Neural cell (in vitro differentiated cells): Measurements from ENCODE around the gene SLC35E4. TPM values are rescaled to one million over a fixed set of nuclear protein-coding genes. Genes with fewer than 3 reads are reported as not detected.

Experiments used
- H2AFZ ChIP-seq: fragments of 200-600, 300-800 bp; sonication (generic), shearing (Covaris generic); 2 replicates; pipeline ENCODE4 v1.6.0; 2014; ENCODE audit warnings: low read depth, mild to moderate bottlenecking, antibody characterized with exemption, low read length, moderate library complexity
- H3F3A ChIP-seq: fragments of 200-600 bp; shearing (Covaris generic); 2 replicates; pipeline ENCODE4 v1.6.1; 2016; ENCODE audit warnings: mild to moderate bottlenecking, moderate library complexity, mixed read lengths, antibody characterized with exemption, low read length; ENCODE audit not compliant: insufficient read depth, poor library complexity, severe bottlenecking
- H3K27ac ChIP-seq: fragments of 200-600, 300-800 bp; sonication (generic), shearing (Covaris generic); 2 replicates; pipeline ENCODE4 v1.5.1; 2014; ENCODE audit warnings: mild to moderate bottlenecking, low read length, moderate library complexity
- H3K27me3 ChIP-seq: fragments of 300-800, 200-600 bp; sonication (generic), shearing (Covaris generic); 2 replicates; pipeline ENCODE4 v1.6.0; 2014; ENCODE audit warnings: mild to moderate bottlenecking, low read depth, low read length, moderate library complexity; ENCODE audit not compliant: insufficient read depth
- H3K36me3 ChIP-seq: fragments of 300-800, 200-600 bp; sonication (generic), shearing (Covaris generic); 2 replicates; pipeline ENCODE4 v1.5.1; 2014; ENCODE audit warnings: mild to moderate bottlenecking, antibody characterized with exemption, low read length, moderate library complexity; ENCODE audit not compliant: insufficient read depth
- H3K4me2 ChIP-seq: fragments of 300-800, 200-600 bp; sonication (generic), shearing (Covaris generic); 2 replicates; pipeline ENCODE4 v1.6.0; 2014; ENCODE audit warnings: mild to moderate bottlenecking, low read length
- H3K4me3 ChIP-seq: fragments of 300-800, 200-600 bp; sonication (generic), shearing (Covaris generic); 2 replicates; pipeline ENCODE4 v1.5.1; 2014; ENCODE audit warnings: mild to moderate bottlenecking, low read length, moderate library complexity
- H3K79me2 ChIP-seq: fragments of 200-600 bp; shearing (Covaris generic); replicated peaks from 2 replicates; pipeline ENCODE4 v1.6.0; 2014; ENCODE audit warnings: mild to moderate bottlenecking, low read length, moderate library complexity; ENCODE audit not compliant: insufficient read depth
- H3K9ac ChIP-seq: fragments of 300-800, 200-600 bp; sonication (generic), shearing (Covaris generic); 2 replicates; pipeline ENCODE4 v1.6.1; 2016; ENCODE audit warnings: mild to moderate bottlenecking, low read length, mixed read lengths
- H3K9me2 ChIP-seq: fragments of 200-600 bp; shearing (Covaris generic); 2 replicates; pipeline ENCODE4 v1.6.1; 2016; ENCODE audit warnings: mild to moderate bottlenecking, low read length, mixed read lengths; ENCODE audit not compliant: insufficient read depth
- H3K9me3 ChIP-seq: fragments of 200-600, 300-800 bp; sonication (generic), shearing (Covaris generic); 2 replicates; pipeline ENCODE4 v1.6.1; 2016; ENCODE audit warnings: mild to moderate bottlenecking, mixed run types, low read length, moderate library complexity, mixed read lengths
- H4K20me1 ChIP-seq: fragments of 200-600 bp; shearing (Covaris generic); 2 replicates; pipeline ENCODE4 v1.6.1; 2016; ENCODE audit warnings: mild to moderate bottlenecking, mixed run types; ENCODE audit not compliant: insufficient read depth
- EP300 ChIP-seq: fragments of 450-650 bp; conservative IDR thresholded peaks from 2 replicates; pipeline ENCODE4 v1.6.1; 2014; ENCODE audit warnings: antibody characterized with exemption, mild to moderate bottlenecking, moderate library complexity; ENCODE audit not compliant: poor library complexity, severe bottlenecking
- EZH2 ChIP-seq: fragments of 200-600, 300-800 bp; shearing (Covaris generic), sonication (generic); IDR thresholded peaks from 2 replicates; pipeline ENCODE4 v1.6.1; 2014; ENCODE audit warnings: antibody characterized with exemption, low read length, borderline replicate concordance, mild to moderate bottlenecking; ENCODE audit not compliant: insufficient read depth, poor library complexity, severe bottlenecking
- MXI1 ChIP-seq: fragments of 450-650 bp; conservative IDR thresholded peaks from 2 replicates; pipeline ENCODE4 v1.6.1; 2014; ENCODE audit warnings: antibody characterized with exemption, mild to moderate bottlenecking; ENCODE audit not compliant: poor library complexity, severe bottlenecking
- POLR2AphosphoS5 ChIP-seq: IDR thresholded peaks from 2 replicates; pipeline ENCODE4 v1.6.1; 2012
- RAD21 ChIP-seq: fragments of 450-650 bp; conservative IDR thresholded peaks from 2 replicates; pipeline ENCODE4 v1.6.1; 2014; ENCODE audit warnings: antibody characterized with exemption, mild to moderate bottlenecking, moderate library complexity
- SMC3 ChIP-seq: fragments of 450-650 bp; conservative IDR thresholded peaks from 2 replicates; pipeline ENCODE4 v1.6.1; 2014; ENCODE audit warnings: antibody characterized with exemption, mild to moderate bottlenecking, moderate library complexity; ENCODE audit not compliant: poor library complexity
- TAF1 ChIP-seq: IDR thresholded peaks from 2 replicates; pipeline ENCODE4 v1.6.1; 2012; ENCODE audit warnings: low read depth
- polyA plus RNA-seq: library from polyadenylated mRNA; depleted of rRNA; stranded (reverse); fragments of >200 nt; gene quantifications from 2 replicates; pipeline ENCODE4 v1.2.3, GENCODE V29; 2014
- TF ChIP-seq, protein P1 (sequence below): fragments of 450-650 bp; IDR thresholded peaks from 2 replicates; pipeline ENCODE4 v1.5.1; 2014; ENCODE audit warnings: antibody characterized with exemption, mild to moderate bottlenecking, moderate library complexity; ENCODE audit not compliant: poor library complexity, severe bottlenecking
- TF ChIP-seq, protein P2 (sequence below): IDR thresholded peaks from 2 replicates; pipeline ENCODE4 v1.6.1; 2012; ENCODE audit warnings: borderline replicate concordance

SLC35E4 gene
- polyA plus RNA-seq, 1 donor from 2014 or later: 5.5 TPM

DNA sequence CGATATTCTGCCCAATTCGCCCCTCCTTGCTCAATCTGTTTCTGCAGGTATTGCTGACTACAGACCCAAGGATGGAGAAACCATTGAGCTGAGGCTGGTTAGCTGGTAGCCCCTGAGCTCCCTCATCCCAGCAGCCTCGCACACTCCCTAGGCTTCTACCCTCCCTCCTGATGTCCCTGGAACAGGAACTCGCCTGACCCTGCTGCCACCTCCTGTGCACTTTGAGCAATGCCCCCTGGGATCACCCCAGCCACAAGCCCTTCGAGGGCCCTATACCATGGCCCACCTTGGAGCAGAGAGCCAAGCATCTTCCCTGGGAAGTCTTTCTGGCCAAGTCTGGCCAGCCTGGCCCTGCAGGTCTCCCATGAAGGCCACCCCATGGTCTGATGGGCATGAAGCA lies 9.2 kb upstream of the SLC35E4 start:
- H3K36me3 ChIP-seq: no peaks in the 10 kb centered on the region
- no peaks in the 10 kb centered on the region for H3K79me2 ChIP-seq
- no peak overlapping the region for H3K4me3 ChIP-seq
- no peaks in the 10 kb centered on the region for H3K27me3 ChIP-seq
- H3K9me2 ChIP-seq: no peaks in the 10 kb centered on the region
- no peaks in the 10 kb centered on the region for H3F3A ChIP-seq
- H4K20me1 ChIP-seq: no peaks in the 10 kb centered on the region
- H3K9ac ChIP-seq: no peak overlapping the region
- H3K9me3 ChIP-seq: no peaks in the 10 kb centered on the region
- H3K27ac ChIP-seq: no peak overlapping the region
- H2AFZ ChIP-seq: no peak overlapping the region
- no peak overlapping the region for H3K4me2 ChIP-seq
- TF ChIP-seq SMC3 (no peak), RAD21 (no peak), EP300 (no peak), MXI1 (no peak), TAF1 (no peak), EZH2 (no peak), POLR2AphosphoS5 (no peak)
- TF ChIP-seq, protein P1, sequence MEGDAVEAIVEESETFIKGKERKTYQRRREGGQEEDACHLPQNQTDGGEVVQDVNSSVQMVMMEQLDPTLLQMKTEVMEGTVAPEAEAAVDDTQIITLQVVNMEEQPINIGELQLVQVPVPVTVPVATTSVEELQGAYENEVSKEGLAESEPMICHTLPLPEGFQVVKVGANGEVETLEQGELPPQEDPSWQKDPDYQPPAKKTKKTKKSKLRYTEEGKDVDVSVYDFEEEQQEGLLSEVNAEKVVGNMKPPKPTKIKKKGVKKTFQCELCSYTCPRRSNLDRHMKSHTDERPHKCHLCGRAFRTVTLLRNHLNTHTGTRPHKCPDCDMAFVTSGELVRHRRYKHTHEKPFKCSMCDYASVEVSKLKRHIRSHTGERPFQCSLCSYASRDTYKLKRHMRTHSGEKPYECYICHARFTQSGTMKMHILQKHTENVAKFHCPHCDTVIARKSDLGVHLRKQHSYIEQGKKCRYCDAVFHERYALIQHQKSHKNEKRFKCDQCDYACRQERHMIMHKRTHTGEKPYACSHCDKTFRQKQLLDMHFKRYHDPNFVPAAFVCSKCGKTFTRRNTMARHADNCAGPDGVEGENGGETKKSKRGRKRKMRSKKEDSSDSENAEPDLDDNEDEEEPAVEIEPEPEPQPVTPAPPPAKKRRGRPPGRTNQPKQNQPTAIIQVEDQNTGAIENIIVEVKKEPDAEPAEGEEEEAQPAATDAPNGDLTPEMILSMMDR: no peak
- TF ChIP-seq, protein P2, sequence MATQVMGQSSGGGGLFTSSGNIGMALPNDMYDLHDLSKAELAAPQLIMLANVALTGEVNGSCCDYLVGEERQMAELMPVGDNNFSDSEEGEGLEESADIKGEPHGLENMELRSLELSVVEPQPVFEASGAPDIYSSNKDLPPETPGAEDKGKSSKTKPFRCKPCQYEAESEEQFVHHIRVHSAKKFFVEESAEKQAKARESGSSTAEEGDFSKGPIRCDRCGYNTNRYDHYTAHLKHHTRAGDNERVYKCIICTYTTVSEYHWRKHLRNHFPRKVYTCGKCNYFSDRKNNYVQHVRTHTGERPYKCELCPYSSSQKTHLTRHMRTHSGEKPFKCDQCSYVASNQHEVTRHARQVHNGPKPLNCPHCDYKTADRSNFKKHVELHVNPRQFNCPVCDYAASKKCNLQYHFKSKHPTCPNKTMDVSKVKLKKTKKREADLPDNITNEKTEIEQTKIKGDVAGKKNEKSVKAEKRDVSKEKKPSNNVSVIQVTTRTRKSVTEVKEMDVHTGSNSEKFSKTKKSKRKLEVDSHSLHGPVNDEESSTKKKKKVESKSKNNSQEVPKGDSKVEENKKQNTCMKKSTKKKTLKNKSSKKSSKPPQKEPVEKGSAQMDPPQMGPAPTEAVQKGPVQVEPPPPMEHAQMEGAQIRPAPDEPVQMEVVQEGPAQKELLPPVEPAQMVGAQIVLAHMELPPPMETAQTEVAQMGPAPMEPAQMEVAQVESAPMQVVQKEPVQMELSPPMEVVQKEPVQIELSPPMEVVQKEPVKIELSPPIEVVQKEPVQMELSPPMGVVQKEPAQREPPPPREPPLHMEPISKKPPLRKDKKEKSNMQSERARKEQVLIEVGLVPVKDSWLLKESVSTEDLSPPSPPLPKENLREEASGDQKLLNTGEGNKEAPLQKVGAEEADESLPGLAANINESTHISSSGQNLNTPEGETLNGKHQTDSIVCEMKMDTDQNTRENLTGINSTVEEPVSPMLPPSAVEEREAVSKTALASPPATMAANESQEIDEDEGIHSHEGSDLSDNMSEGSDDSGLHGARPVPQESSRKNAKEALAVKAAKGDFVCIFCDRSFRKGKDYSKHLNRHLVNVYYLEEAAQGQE: no peak

DNA sequence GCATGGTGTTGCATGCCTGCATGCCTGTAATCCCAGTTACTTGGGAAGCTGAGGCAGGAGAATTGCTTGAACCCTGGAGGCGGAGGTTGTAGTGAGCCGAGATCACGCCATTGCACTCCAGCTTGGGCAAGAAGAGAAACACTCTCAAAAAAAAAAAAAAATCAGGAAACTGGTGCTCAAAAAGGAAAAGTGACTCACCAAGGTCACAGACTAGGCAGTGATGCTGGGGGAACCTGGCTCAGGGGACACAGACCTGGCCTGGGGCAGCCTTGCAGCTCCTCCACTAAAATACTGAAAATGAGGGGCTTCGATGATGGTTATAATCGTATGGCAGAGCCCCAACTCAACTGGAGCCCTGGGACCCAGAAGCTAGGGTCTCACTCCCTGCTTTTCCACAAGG lies 8.1 kb upstream of the SLC35E4 start:
- TF ChIP-seq POLR2AphosphoS5 (no peak), MXI1 (no peak), SMC3 (no peak), EP300 (no peak), RAD21 (no peak), EZH2 (no peak), TAF1 (no peak)
- TF ChIP-seq, protein P2: no peak
- TF ChIP-seq, protein P1: no peak
- Histone ChIP-seq H2AFZ (no peak overlapping the region), H3K4me2 (no peak overlapping the region), H3F3A (no peaks in the 10 kb centered on the region), H3K79me2 (no peaks in the 10 kb centered on the region), H3K9me2 (no peaks in the 10 kb centered on the region), H3K36me3 (no peaks in the 10 kb centered on the region), H3K9me3 (no peaks in the 10 kb centered on the region), H3K9ac (no peak overlapping the region), H4K20me1 (no peaks in the 10 kb centered on the region), H3K27ac (no peak overlapping the region), H3K4me3 (no peak overlapping the region), H3K27me3 (no peaks in the 10 kb centered on the region)
